Measurements from ENCODE around the gene PXDN. TPM values are rescaled to one million over a fixed set of nuclear protein-coding genes. Genes with fewer than 3 reads are reported as not detected.

Gene PXDN
- total and polyA plus RNA-seq, 2 donors (not counting 1 experiment from before 2014, with no cell fraction given), result 0.21 to 1.4 TPM

GRCh38 chr2:1650085-1650872 is 94.0 kb downstream of the PXDN start:
- CTCF ChIA-PET, result no interaction called here
- H4K20me1 ChIP-seq (ENCODE audit: control insufficient read depth, insufficient read depth, low read length, poor library complexity, severe bottlenecking), result no peaks in the 10 kb centered on the region
- no peak overlapping the region for H3K4me3 ChIP-seq (ENCODE audit: control extremely low read depth in 1 of 5, extremely low read depth in 1 of 5, insufficient read depth in 1 of 5, low read depth in 2 of 5, low read length in 4 of 5)
- POLR2A ChIA-PET, result no interaction called here
- H2AFZ ChIP-seq (ENCODE audit: insufficient read depth, low read depth, low read length, poor library complexity, severe bottlenecking), result no peak overlapping the region
- no peak overlapping the region for H3K27ac ChIP-seq (ENCODE audit: low read length in 2 of 2)
- ATAC-seq (ENCODE audit: low read depth) (no peak), DNase-seq (no peak)
- WGBS (ENCODE audit: insufficient coverage), result 89% methylated on average over 19 of the region's 19 CpGs
- Mint-ChIP-seq H3K4me3 (no peak overlapping the region), H3K9me3 (ENCODE audit: insufficient read depth) (no peaks in the 10 kb centered on the region), H3K27ac (no peak overlapping the region), H3K4me1 (no peaks in the 10 kb centered on the region), H3K27me3 (no peaks in the 10 kb centered on the region)
- intact Hi-C loops (cut with micrococcal nuclease), result no loop called here
- TF ChIP-seq EZH2 (IDR thresholded peaks at IDR 0.05; ENCODE audit: borderline replicate concordance, insufficient read depth, low read depth, low read length, poor library complexity, severe bottlenecking) (no peak), CTCF (IDR thresholded peaks at IDR 0.05) (no peak)
- no peak overlapping the region for H3K9ac ChIP-seq (ENCODE audit: low read length)
- H3K9me3 ChIP-seq (ENCODE audit: control extremely low read depth in 1 of 3, control insufficient read depth in 2 of 3, insufficient read depth in 1 of 3, low read length in 2 of 3), result peaks cover 0 to 15% (median 0%) of the 10 kb centered on the region in 3 donors
- H3K79me2 ChIP-seq (ENCODE audit: control insufficient read depth, insufficient read depth, low read length), result no peaks in the 10 kb centered on the region
- H3K36me3 ChIP-seq (replicated peaks in 1 of 2; ENCODE audit: control extremely low read depth in 1 of 2, control insufficient read depth in 1 of 2, extremely low read depth in 1 of 2, insufficient read depth in 2 of 2, low read length in 1 of 2), result no peaks in the 10 kb centered on the region
- H3K27me3 ChIP-seq (replicated peaks in 1 of 4; ENCODE audit: control extremely low read depth in 1 of 4, control insufficient read depth in 3 of 4, insufficient read depth in 4 of 4, low read length in 3 of 4), result no peaks in the 10 kb centered on the region
- no peaks in the 10 kb centered on the region for H3K4me1 ChIP-seq (ENCODE audit: control insufficient read depth in 2 of 2, insufficient read depth in 2 of 2, low read length in 2 of 2)
- H3K4me2 ChIP-seq (replicated peaks; ENCODE audit: low read depth, low read length, poor library complexity, severe bottlenecking), result no peak overlapping the region
